DND-41 (cell line): ENCODE data around the gene TMEM248.

Experiments used
- ATAC-seq: fragments of 200-7000 bp; cut with Tn5 transposase; 3 replicates; pipeline ENCODE4 v1.9.1; 2021; ENCODE audit warnings: low read depth; ENCODE audit not compliant: insufficient read depth
- DNase-seq: peaks from one replicate; pipeline ENCODE4 v3.0.0-alpha.2; 2020
- H2AFZ ChIP-seq: 2 replicates; pipeline ENCODE4 v1.6.0; 2012; ENCODE audit warnings: low read depth, low read length
- H3K27ac ChIP-seq: 2 replicates; pipeline ENCODE4 v1.5.1; 2012; ENCODE audit warnings: low read length, inconsistent platforms
- H3K27me3 ChIP-seq: fragments of 200-600 bp; sonication (generic); 2 replicates; pipeline ENCODE4 v1.6.0; 2012; ENCODE audit warnings: low read length, mild to moderate bottlenecking, inconsistent platforms; ENCODE audit not compliant: insufficient read depth, poor library complexity
- H3K36me3 ChIP-seq: 2 replicates; pipeline ENCODE4 v1.5.1; 2012; ENCODE audit warnings: low read length, inconsistent platforms; ENCODE audit not compliant: insufficient read depth
- H3K4me1 ChIP-seq: 2 replicates; pipeline ENCODE4 v1.5.1; 2012; ENCODE audit warnings: mild to moderate bottlenecking, low read length; ENCODE audit not compliant: insufficient read depth
- H3K4me2 ChIP-seq: 2 replicates; pipeline ENCODE4 v1.6.0; 2012; ENCODE audit warnings: mild to moderate bottlenecking, moderate library complexity, low read length, inconsistent platforms; ENCODE audit not compliant: insufficient read depth
- H3K4me3 ChIP-seq, 2 experiments: fragments of 200-600 bp in 1 of 2; shearing (Covaris generic) in 1 of 2; 2 replicates each; pipeline ENCODE4 v1.5.1; 2012 to 2016; ENCODE audit warnings: inconsistent platforms in 2 of 2, low read length in 2 of 2, mild to moderate bottlenecking in 2 of 2, low read depth in 1 of 2, moderate library complexity in 1 of 2
- H3K79me2 ChIP-seq: 2 replicates; pipeline ENCODE4 v1.6.0; 2012; ENCODE audit warnings: low read length, inconsistent platforms; ENCODE audit not compliant: insufficient read depth
- H3K9ac ChIP-seq: 2 replicates; pipeline ENCODE4 v1.6.0; 2012; ENCODE audit warnings: low read depth, mild to moderate bottlenecking, inconsistent platforms, low read length, moderate library complexity
- H3K9me3 ChIP-seq: 2 replicates; pipeline ENCODE4 v1.5.1; 2012; ENCODE audit warnings: low read length, moderate library complexity, mild to moderate bottlenecking, inconsistent platforms; ENCODE audit not compliant: insufficient read depth, severe bottlenecking
- H4K20me1 ChIP-seq: 2 replicates; pipeline ENCODE4 v1.6.0; 2012; ENCODE audit warnings: low read length; ENCODE audit not compliant: insufficient read depth
- EZH2 ChIP-seq: IDR thresholded peaks from 3 replicates; pipeline ENCODE4 v1.6.1; 2012; ENCODE audit warnings: borderline replicate concordance, low read depth, mild to moderate bottlenecking, moderate library complexity, low read length, inconsistent platforms; ENCODE audit not compliant: severe bottlenecking
- TF ChIP-seq, protein P1 (sequence below): IDR thresholded peaks from 2 replicates; pipeline ENCODE4 v1.5.1; 2012; ENCODE audit warnings: borderline replicate concordance, low read length, moderate library complexity, mild to moderate bottlenecking; ENCODE audit not compliant: poor library complexity, severe bottlenecking; ENCODE audit errors: extremely low read depth

Gene TMEM248

DNA sequence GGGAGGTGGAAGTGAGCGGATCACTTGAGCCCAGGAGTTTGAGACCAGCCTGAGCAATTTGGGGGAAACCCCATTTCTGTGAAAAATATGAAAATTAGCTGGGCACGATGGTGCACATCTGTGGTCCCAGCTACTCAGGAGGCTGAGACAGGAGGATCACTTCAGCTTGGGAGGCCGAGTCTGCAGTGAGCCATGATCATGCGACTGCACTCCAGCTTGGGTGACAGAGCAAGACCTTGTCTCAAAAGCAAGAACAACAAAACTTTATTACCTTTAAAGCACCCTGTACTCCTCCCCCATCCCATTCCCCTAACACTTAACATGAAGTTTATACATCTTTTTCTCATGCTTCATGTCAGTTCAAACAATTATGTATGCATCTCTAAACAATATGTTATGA lies 1.3 kb upstream of the TMEM248 start:
- H3K4me2 ChIP-seq, result peak overlapping the region; percentile 82
- peak overlapping the region in 1 of 2 experiments; percentile 83; a peak in 3 of 4 replicates for H3K4me3 ChIP-seq
- TF ChIP-seq EZH2, result no peak
- TF ChIP-seq, protein P1, sequence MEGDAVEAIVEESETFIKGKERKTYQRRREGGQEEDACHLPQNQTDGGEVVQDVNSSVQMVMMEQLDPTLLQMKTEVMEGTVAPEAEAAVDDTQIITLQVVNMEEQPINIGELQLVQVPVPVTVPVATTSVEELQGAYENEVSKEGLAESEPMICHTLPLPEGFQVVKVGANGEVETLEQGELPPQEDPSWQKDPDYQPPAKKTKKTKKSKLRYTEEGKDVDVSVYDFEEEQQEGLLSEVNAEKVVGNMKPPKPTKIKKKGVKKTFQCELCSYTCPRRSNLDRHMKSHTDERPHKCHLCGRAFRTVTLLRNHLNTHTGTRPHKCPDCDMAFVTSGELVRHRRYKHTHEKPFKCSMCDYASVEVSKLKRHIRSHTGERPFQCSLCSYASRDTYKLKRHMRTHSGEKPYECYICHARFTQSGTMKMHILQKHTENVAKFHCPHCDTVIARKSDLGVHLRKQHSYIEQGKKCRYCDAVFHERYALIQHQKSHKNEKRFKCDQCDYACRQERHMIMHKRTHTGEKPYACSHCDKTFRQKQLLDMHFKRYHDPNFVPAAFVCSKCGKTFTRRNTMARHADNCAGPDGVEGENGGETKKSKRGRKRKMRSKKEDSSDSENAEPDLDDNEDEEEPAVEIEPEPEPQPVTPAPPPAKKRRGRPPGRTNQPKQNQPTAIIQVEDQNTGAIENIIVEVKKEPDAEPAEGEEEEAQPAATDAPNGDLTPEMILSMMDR, result no peak
- H3K79me2 ChIP-seq, result peaks cover 52% of the 10 kb centered on the region
- DNase-seq (no peak), ATAC-seq (no peak)
- peaks cover 12% of the 10 kb centered on the region; the same call in 1 of the 2 replicates for H4K20me1 ChIP-seq
- H3K27me3 ChIP-seq, result no peaks in the 10 kb centered on the region
- peak overlapping the region; percentile 86 for H3K9ac ChIP-seq
- no peak overlapping the region for H3K27ac ChIP-seq
- H2AFZ ChIP-seq, result no peak overlapping the region
- peaks cover 11% of the 10 kb centered on the region for H3K36me3 ChIP-seq
- H3K9me3 ChIP-seq, result no peaks in the 10 kb centered on the region
- peaks cover 33% of the 10 kb centered on the region for H3K4me1 ChIP-seq

DNA sequence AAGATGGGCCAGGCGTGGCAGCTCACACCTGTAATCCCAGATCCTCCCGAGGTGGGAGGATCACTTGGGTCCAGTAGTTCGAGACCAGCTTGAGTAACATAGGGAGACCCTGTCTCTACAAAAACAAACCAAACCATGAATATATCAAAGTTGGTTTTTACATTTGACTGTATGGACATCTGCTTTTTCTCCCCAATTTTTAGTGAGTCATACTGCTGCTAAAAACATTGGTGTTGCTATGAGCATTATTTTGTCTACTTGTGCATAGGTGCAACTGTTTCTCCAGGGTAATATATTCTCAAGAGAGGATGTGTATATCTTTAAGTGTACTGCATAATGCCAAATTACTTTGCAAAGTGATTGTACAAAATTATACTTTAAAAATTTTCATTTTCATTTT lies 769 bp upstream of the TMEM248 start:
- H4K20me1 ChIP-seq, result peaks cover 12% of the 10 kb centered on the region; the same call in 1 of the 2 replicates
- peaks cover 57% of the 10 kb centered on the region for H3K79me2 ChIP-seq
- peak overlapping the region; percentile 11; the same call in 1 of the 2 replicates for H3K27ac ChIP-seq
- H3K36me3 ChIP-seq, result peaks cover 11% of the 10 kb centered on the region
- no peaks in the 10 kb centered on the region for H3K9me3 ChIP-seq
- H2AFZ ChIP-seq, result peak overlapping the region; percentile 7; the same call in 1 of the 2 replicates
- peak overlapping the region; percentile 86 for H3K9ac ChIP-seq
- H3K27me3 ChIP-seq, result no peaks in the 10 kb centered on the region
- ATAC-seq (no peak), DNase-seq (no peak)
- peak overlapping the region; percentile 82 for H3K4me2 ChIP-seq
- H3K4me1 ChIP-seq, result peaks cover 37% of the 10 kb centered on the region
- H3K4me3 ChIP-seq, result peak overlapping the region; percentile 27 to 83; a peak in 3 of 4 replicates
- no peak for TF ChIP-seq EZH2
- TF ChIP-seq, protein P1, result no peak

DNA sequence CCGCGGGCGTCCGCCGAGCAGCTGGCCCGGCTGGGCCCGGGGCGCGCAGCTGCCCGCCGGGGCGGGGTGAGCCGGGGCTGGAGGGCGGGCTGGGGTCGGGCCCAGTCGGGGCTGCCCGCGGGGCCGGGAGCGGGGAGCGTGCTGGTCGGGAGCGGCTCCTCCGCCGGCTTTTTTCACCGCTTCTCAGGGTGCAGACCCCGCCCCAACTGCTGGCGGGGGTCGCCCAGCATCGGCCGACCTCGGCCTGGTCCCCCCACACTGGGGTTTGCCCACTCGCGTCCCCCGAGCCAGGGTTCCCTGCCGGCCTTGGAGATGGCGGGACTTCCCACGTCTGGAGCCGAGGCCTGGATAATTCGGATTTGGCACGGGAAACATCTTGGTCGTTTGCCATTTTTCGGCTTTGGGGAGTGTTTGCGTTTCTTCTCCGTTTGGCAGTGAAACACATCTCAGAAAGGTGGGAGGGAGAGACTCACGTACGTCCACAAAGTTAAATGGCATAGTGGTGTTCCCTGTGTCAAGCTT lies 432 bp downstream of the TMEM248 start:
- DNase-seq (peak; percentile 21), ATAC-seq (peak; percentile 2; the same call in 2 of the 3 replicates)
- TF ChIP-seq EZH2, result no peak
- H4K20me1 ChIP-seq, result peaks cover 19% of the 10 kb centered on the region; the same call in 1 of the 2 replicates
- peaks cover 38% of the 10 kb centered on the region for H3K4me1 ChIP-seq
- no peaks in the 10 kb centered on the region for H3K27me3 ChIP-seq
- peaks cover 69% of the 10 kb centered on the region for H3K79me2 ChIP-seq
- peak overlapping the region; percentile 86 for H3K9ac ChIP-seq
- peak overlapping the region; percentile 96 for H2AFZ ChIP-seq
- peak overlapping the region; percentile 92 for H3K27ac ChIP-seq
- no peaks in the 10 kb centered on the region for H3K9me3 ChIP-seq
- H3K4me2 ChIP-seq, result peak overlapping the region; percentile 82
- peak overlapping the region; percentile 83 to 95; a peak in 3 of 4 replicates for H3K4me3 ChIP-seq
- H3K36me3 ChIP-seq, result peaks cover 15% of the 10 kb centered on the region

DNA sequence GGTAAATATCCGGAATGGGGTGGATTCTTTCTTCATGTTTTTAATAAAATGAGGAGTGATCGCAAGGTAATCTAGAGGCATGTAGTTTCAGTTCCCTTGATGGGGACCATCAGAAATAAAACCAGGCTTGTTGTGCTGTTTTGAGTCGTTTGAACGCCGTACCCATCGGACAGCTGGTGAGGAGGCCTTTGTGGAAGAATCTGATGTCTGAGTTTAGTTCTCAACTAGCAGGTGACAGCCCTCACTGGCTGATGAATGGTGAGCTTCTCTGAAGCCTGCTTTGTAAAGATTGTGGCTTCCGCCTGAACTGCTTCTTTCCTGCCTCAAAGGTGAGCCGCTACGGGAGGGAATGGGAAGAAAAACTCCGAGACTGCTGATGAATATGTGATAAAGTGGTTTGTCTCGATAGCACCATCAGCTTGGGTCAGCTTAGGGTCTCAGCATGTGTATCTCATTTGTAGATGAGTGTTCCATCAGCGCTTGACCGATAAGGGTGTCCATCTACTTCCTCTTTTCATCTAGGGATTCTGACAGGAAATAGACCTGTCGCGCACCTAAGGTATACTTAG lies 977 bp downstream of the TMEM248 start:
- Histone ChIP-seq H4K20me1 (peaks cover 22% of the 10 kb centered on the region; the same call in 1 of the 2 replicates), H3K4me2 (peak overlapping the region; percentile 82), H3K4me1 (peaks cover 38% of the 10 kb centered on the region), H3K36me3 (peaks cover 15% of the 10 kb centered on the region), H3K9ac (peak overlapping the region; percentile 86), H3K27me3 (no peaks in the 10 kb centered on the region), H3K79me2 (peaks cover 75% of the 10 kb centered on the region), H3K27ac (peak overlapping the region; percentile 92), H3K4me3 (peak overlapping the region; percentile 83 to 95; a peak in 3 of 4 replicates), H2AFZ (peak overlapping the region; percentile 96), H3K9me3 (no peaks in the 10 kb centered on the region)
- no peak for TF ChIP-seq EZH2
- TF ChIP-seq, protein P1, result no peak
- ATAC-seq (peak; percentile 61), DNase-seq (peak; percentile 62)
